ENCODE data around the gene COX6A1. TPM values are rescaled to one million over a fixed set of nuclear protein-coding genes. Genes with fewer than 3 reads are reported as not detected.

Gene COX6A1
- total and polyA plus RNA-seq, 8 donors: 86.4 to 1,200 (median 672) TPM

GRCh38 chr12:120417917-120418580 lies 19.9 kb upstream of the COX6A1 start:
- no peaks in the 10 kb centered on the region for H3K27me3 ChIP-seq
- peaks cover 0 to 7% (median 2%) of the 10 kb centered on the region in 4 donors for H3K4me1 ChIP-seq
- 87 to 95% (median 91%) methylated on average over 4 of the region's 4 CpGs for WGBS, 5 donors
- intact Hi-C loops (cut with DNase I; ENCODE audit: low total_unique reads): no loop called here
- H3K36me3 ChIP-seq: no peaks in the 10 kb centered on the region
- H3K27ac ChIP-seq: no peak overlapping the region
- H3K9me3 ChIP-seq: no peaks in the 10 kb centered on the region
- H3K4me3 ChIP-seq: no peak overlapping the region
- TF ChIP-seq EP300 (IDR thresholded peaks at IDR 0.05) (no peak), POLR2AphosphoS5 (IDR thresholded peaks at IDR 0.05) (no peak), CTCF (IDR thresholded peaks at IDR 0.05) (no peak), POLR2A (IDR thresholded peaks at IDR 0.05) (no peak)
- no peak for DNase-seq

GRCh38 chr12:120421701-120422100 lies 16.2 kb upstream of the COX6A1 start:
- Histone ChIP-seq H3K36me3 (no peaks in the 10 kb centered on the region), H3K9me3 (no peaks in the 10 kb centered on the region), H3K4me3 (no peak overlapping the region), H3K27ac (no peak overlapping the region), H3K27me3 (no peaks in the 10 kb centered on the region), H3K4me1 (no peaks in the 10 kb centered on the region)
- WGBS, 5 donors: 83 to 94% (median 88%) methylated on average over 4 of the region's 4 CpGs
- intact Hi-C loops (cut with DNase I; ENCODE audit: low total_unique reads): no loop called here
- TF ChIP-seq POLR2A (IDR thresholded peaks at IDR 0.05) (no peak), EP300 (IDR thresholded peaks at IDR 0.05) (no peak), POLR2AphosphoS5 (IDR thresholded peaks at IDR 0.05) (no peak), CTCF (IDR thresholded peaks at IDR 0.05) (no peak)
- no peak for DNase-seq

GRCh38 chr12:120422892-120423456 lies 14.9 kb upstream of the COX6A1 start:
- intact Hi-C loops (cut with DNase I; ENCODE audit: low total_unique reads): no loop called here

GRCh38 chr12:120425797-120426196 lies 12.1 kb upstream of the COX6A1 start:
- DNase-seq: no peak
- no peak for TF ChIP-seq POLR2A (IDR thresholded peaks at IDR 0.05)
- TF ChIP-seq EP300 (IDR thresholded peaks at IDR 0.05): no peak
- TF ChIP-seq POLR2AphosphoS5 (IDR thresholded peaks at IDR 0.05): no peak
- no peak for TF ChIP-seq CTCF (IDR thresholded peaks at IDR 0.05)
- intact Hi-C loops (cut with DNase I; ENCODE audit: low total_unique reads): loop anchor here (5.0 kb wide), 1 partner anchor 68 kb away; no protein-coding TSS in a partner anchor
- Histone ChIP-seq H3K27me3 (peaks cover 0 to 3% (median 0%) of the 10 kb centered on the region in 3 donors), H3K9me3 (no peaks in the 10 kb centered on the region), H3K4me1 (peaks cover 0 to 8% (median 3%) of the 10 kb centered on the region in 4 donors), H3K27ac (no peak overlapping the region), H3K4me3 (no peak overlapping the region), H3K36me3 (no peaks in the 10 kb centered on the region)
- WGBS, 5 donors: 83 to 97% (median 92%) methylated on average over 3 of the region's 3 CpGs

More at GRCh38 chr12:120422892-120423456, 14.9 kb upstream of the COX6A1 start:
- no peaks in the 10 kb centered on the region for H3K9me3 ChIP-seq
- DNase-seq: no peak
- no peaks in the 10 kb centered on the region for H3K4me1 ChIP-seq
- WGBS, 5 donors: 63 to 81% (median 68%) methylated on average over 6 to 7 of the region's 7 CpGs
- no peak for TF ChIP-seq CTCF (IDR thresholded peaks at IDR 0.05)
- TF ChIP-seq POLR2AphosphoS5 (IDR thresholded peaks at IDR 0.05): no peak
- TF ChIP-seq EP300 (IDR thresholded peaks at IDR 0.05): no peak
- TF ChIP-seq POLR2A (IDR thresholded peaks at IDR 0.05): no peak
- no peaks in the 10 kb centered on the region for H3K27me3 ChIP-seq
- no peaks in the 10 kb centered on the region for H3K36me3 ChIP-seq
- H3K27ac ChIP-seq: no peak overlapping the region
- H3K4me3 ChIP-seq: no peak overlapping the region

All from stomach (tissue), 9 donors.